K562 (cell line): ENCODE data around the gene NYNRIN. TPM values are rescaled to one million over a fixed set of nuclear protein-coding genes. Genes with fewer than 3 reads are reported as not detected.
A peak's percentile ranks its signal among the peaks of the same experiment; 100 is the strongest.

Experiments
- CBX5 ChIP-seq: IDR thresholded peaks from 2 replicates; pipeline ENCODE4 v1.6.1; 2014; ENCODE audit warnings: low read depth, borderline replicate concordance
- ERF ChIP-seq: fragments of 450-650 bp; formaldehyde crosslinking; IDR thresholded peaks from 2 replicates; pipeline ENCODE4 v1.4.0; 2020; ENCODE audit warnings: mild to moderate bottlenecking, mixed read lengths
- HDGF ChIP-seq: fragments of 450-650 bp; IDR thresholded peaks from 2 replicates; pipeline ENCODE4 v1.6.1; 2016
- KHSRP ChIP-seq: fragments of 450-650 bp; IDR thresholded peaks from 2 replicates; pipeline ENCODE4 v1.6.1; 2017
- MAZ ChIP-seq, 2 experiments: fragments of 450-650 bp in 1 of 2; sonication (generic) in 1 of 2; formaldehyde crosslinking; IDR thresholded peaks in 1 of 2; conservative IDR thresholded peaks in 1 of 2; 2 replicates each; pipeline versions ENCODE4 v1.4.0 to v1.5.0; 2020; ENCODE audit warnings: mild to moderate bottlenecking in 1 of 2, missing genetic modification reagents in 1 of 2
- MEIS2 ChIP-seq: fragments of 450-650 bp; IDR thresholded peaks from 2 replicates; pipeline ENCODE4 v1.6.1; 2014; ENCODE audit warnings: mild to moderate bottlenecking; ENCODE audit not compliant: partially characterized antibody
- NR4A1 ChIP-seq, 2 experiments: fragments of 250-450 bp in 1 of 2; fragments of 450-650 bp in 1 of 2; sonication (Bioruptor Pico) in 1 of 2; IDR thresholded peaks; 2 replicates each; pipeline versions ENCODE4 v1.4.0 to v1.6.1; 2016 to 2020; ENCODE audit warnings: mild to moderate bottlenecking in 2 of 2, missing compliant biosample characterization in 1 of 2, missing genetic modification characterization in 1 of 2, moderate library complexity in 1 of 2
- POU5F1 ChIP-seq: fragments of 150-350 bp; IDR thresholded peaks from 2 replicates; pipeline ENCODE4 v1.6.1; 2014; ENCODE audit warnings: borderline replicate concordance, low read length, low read depth, mild to moderate bottlenecking; ENCODE audit not compliant: partially characterized antibody
- USF1 ChIP-seq: sonication (generic); formaldehyde crosslinking; IDR thresholded peaks from 2 replicates; pipeline ENCODE4 v1.9.0; 2022; ENCODE audit warnings: mild to moderate bottlenecking, missing genetic modification reagents
- ZHX1 ChIP-seq: fragments of 150-350 bp; conservative IDR thresholded peaks from 2 replicates; pipeline ENCODE4 v1.6.1; 2014; ENCODE audit warnings: low read length
- polyA plus RNA-seq, 8 experiments: library from polyadenylated mRNA; depleted of rRNA in 4 of 8; stranded (reverse) in 5 of 8; unstranded in 3 of 8; fragments of >200 nt; fragmentation: Nextera tagmentation in 2 of 8; fragmentation: Illumina TruSeq in 1 of 8; extraction: Ambion mirVana in 2 of 8; extraction: Trizol in 1 of 8; gene quantifications; 2 replicates each; pipeline versions ENCODE4 v1.2.1 to v1.2.3, GENCODE V29; 2011 to 2014; ENCODE audit warnings: inconsistent platforms in 1 of 8, missing spikeins in 1 of 8
- total RNA-seq, 7 experiments: library from RNA; depleted of rRNA in 6 of 7; stranded (reverse); fragments of >200 nt in 6 of 7; fragmentation: Illumina TruSeq in 2 of 7; extraction: Trizol in 2 of 7; gene quantifications; 2 replicates each; pipeline versions ENCODE4 v1.2.1 to v1.2.3, GENCODE V29; 2011 to 2021; ENCODE audit warnings: low replicate concordance in 1 of 7
- TF ChIP-seq, protein P1 (sequence below), 2 experiments: fragments of 450-650 bp; IDR thresholded peaks; 2 replicates each; pipeline ENCODE4 v1.6.1; 2016; ENCODE audit warnings: mild to moderate bottlenecking in 2 of 2, borderline replicate concordance in 1 of 2, low read depth in 1 of 2, moderate library complexity in 1 of 2
- TF ChIP-seq, protein P2 (sequence below): IDR thresholded peaks from 3 replicates; pipeline ENCODE4 v1.6.1; 2011; ENCODE audit warnings: borderline replicate concordance, mild to moderate bottlenecking; ENCODE audit not compliant: insufficient read length, insufficient read depth
- TF ChIP-seq, protein P3 (sequence below): fragments of 450-650 bp; formaldehyde crosslinking; IDR thresholded peaks from 2 replicates; pipeline ENCODE4 v1.4.0; 2020; ENCODE audit warnings: mild to moderate bottlenecking, moderate library complexity

NYNRIN gene
- total and polyA plus RNA-seq, 9 of the 15 experiments (the other 6 are each of a cell fraction or from before 2014, with no cell fraction given), result 0.04 to 1.2 (median 0.28) TPM

- TF ChIP-seq, protein P1, sequence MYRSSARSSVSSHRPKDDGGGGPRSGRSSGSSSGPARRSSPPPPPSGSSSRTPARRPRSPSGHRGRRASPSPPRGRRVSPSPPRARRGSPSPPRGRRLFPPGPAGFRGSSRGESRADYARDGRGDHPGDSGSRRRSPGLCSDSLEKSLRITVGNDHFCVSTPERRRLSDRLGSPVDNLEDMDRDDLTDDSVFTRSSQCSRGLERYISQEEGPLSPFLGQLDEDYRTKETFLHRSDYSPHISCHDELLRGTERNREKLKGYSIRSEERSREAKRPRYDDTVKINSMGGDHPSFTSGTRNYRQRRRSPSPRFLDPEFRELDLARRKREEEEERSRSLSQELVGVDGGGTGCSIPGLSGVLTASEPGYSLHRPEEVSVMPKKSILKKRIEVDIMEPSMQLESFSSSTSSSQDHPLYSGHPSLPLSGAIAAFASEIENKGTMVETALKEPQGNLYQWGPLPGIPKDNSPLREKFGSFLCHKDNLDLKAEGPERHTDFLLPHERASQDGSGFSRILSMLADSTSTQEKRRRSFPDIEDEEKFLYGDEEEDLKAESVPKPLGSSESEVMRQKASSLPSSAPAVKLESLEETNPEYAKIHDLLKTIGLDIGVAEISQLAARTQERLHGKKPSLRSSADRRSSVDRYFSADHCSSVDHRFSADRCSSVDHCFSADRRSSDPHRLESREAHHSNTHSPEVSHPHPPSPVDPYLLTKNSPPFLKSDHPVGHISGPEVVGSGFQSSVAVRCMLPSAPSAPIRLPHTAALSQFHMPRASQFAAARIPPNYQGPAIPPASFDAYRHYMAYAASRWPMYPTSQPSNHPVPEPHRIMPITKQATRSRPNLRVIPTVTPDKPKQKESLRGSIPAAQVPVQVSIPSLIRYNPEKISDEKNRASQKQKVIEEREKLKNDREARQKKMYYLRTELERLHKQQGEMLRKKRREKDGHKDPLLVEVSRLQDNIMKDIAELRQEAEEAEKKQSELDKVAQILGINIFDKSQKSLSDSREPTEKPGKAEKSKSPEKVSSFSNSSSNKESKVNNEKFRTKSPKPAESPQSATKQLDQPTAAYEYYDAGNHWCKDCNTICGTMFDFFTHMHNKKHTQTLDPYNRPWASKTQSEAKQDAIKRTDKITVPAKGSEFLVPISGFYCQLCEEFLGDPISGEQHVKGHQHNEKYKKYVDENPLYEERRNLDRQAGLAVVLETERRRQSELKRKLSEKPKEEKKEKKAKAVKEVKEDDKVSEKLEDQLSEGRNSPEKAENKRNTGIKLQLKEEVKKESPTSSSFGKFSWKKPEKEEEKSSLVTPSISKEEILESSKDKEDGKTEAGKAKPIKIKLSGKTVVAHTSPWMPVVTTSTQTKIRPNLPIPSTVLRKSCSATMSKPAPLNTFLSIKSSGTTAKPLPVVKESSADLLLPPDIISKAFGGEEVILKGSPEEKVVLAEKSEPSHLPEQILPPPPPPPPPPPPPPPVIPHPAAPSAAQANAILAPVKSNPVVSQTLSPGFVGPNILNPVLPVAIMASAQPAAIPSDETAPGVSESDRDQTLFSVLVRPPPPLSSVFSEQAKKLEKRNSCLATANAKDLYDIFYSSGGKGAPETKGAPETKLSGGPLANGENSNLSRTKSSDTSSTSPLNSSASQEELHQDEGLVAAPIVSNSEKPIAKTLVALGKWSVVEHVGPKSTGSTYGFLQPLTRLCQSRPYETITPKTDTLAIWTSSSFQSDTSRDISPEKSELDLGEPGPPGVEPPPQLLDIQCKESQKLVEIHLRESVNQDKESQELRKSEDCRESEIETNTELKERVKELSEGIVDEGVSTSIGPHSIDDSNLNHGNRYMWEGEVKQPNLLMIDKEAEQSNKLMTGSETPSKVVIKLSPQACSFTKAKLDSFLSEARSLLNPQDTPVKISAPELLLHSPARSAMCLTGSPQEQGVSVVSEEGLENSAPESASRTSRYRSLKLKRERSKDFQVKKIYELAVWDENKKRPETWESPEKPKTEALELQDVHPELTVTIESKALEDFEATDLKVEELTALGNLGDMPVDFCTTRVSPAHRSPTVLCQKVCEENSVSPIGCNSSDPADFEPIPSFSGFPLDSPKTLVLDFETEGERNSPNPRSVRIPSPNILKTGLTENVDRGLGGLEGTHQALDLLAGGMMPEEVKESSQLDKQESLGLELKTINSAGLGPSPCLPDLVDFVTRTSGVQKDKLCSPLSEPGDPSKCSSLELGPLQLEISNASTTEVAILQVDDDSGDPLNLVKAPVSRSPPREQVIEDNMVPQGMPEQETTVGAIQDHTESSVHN (IDR thresholded peaks at IDR 0.05; ENCODE audit: borderline replicate concordance in 1 of 2, low read depth in 1 of 2), result no peak
- TF ChIP-seq MEIS2 (peak; percentile 36), USF1 (CRISPR knock-in tag) (peak; percentile 62), HDGF (peak; percentile 76), KHSRP (no peak), NR4A1 (CRISPR knock-in tag; IDR thresholded peaks at IDR 0.05) (no peak), NR4A1 (tag; IDR thresholded peaks at IDR 0.05) (no peak), MAZ (CRISPR knock-in tag; conservative IDR thresholded peaks at IDR 0.05 in 1 of 2, IDR thresholded peaks at IDR 0.05 in 1 of 2) (no peak), POU5F1 (no peak), CBX5 (no peak), ZHX1 (no peak), ERF (CRISPR knock-in tag) (no peak)
- TF ChIP-seq, protein P2, sequence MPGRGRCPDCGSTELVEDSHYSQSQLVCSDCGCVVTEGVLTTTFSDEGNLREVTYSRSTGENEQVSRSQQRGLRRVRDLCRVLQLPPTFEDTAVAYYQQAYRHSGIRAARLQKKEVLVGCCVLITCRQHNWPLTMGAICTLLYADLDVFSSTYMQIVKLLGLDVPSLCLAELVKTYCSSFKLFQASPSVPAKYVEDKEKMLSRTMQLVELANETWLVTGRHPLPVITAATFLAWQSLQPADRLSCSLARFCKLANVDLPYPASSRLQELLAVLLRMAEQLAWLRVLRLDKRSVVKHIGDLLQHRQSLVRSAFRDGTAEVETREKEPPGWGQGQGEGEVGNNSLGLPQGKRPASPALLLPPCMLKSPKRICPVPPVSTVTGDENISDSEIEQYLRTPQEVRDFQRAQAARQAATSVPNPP, result no peak
- TF ChIP-seq, protein P3, sequence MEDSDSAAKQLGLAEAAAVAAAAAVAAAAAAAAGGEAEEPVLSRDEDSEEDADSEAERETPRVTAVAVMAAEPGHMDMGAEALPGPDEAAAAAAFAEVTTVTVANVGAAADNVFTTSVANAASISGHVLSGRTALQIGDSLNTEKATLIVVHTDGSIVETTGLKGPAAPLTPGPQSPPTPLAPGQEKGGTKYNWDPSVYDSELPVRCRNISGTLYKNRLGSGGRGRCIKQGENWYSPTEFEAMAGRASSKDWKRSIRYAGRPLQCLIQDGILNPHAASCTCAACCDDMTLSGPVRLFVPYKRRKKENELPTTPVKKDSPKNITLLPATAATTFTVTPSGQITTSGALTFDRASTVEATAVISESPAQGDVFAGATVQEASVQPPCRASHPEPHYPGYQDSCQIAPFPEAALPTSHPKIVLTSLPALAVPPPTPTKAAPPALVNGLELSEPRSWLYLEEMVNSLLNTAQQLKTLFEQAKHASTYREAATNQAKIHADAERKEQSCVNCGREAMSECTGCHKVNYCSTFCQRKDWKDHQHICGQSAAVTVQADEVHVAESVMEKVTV (CRISPR knock-in tag), result no peak
These were observed 21.1 kb upstream of the NYNRIN start (continued) for GRCh38 chr14:24377657-24378056.
